Measurements from ENCODE around the gene GJB5.

Gene GJB5

GRCh38 chr1:34754964-34755637, at the start of gene GJB5:
GJB5 (plus strand) TSS chr1:34755047; CDS start chr1:34757331, 2,284 bp downstream.
- Histone ChIP-seq H3K79me2 (ENCODE audit: insufficient read depth, low read length) (no peaks in the 10 kb centered on the region), H3K4me3 (ENCODE audit: insufficient read depth, low read length, poor library complexity, severe bottlenecking) (no peak within 1 kb of the TSS), H3K9ac (ENCODE audit: low read length) (no peak within 1 kb of the TSS), H3K9me3 (ENCODE audit: insufficient read depth, low read length) (no peaks in the 10 kb centered on the region), H3K27ac (ENCODE audit: low read depth, low read length) (no peak within 1 kb of the TSS), H3F3A (ENCODE audit: insufficient read depth) (no peaks in the 10 kb centered on the region), H3K4me2 (ENCODE audit: low read depth, low read length, poor library complexity, severe bottlenecking) (no peak within 1 kb of the TSS), H2AFZ (ENCODE audit: low read depth, low read length, severe bottlenecking) (no peak within 1 kb of the TSS), H3K36me3 (ENCODE audit: low read length) (no peaks in the 10 kb centered on the region), H3K9me2 (replicated peaks; ENCODE audit: insufficient read depth, low read length) (no peaks in the 10 kb centered on the region), H4K20me1 (ENCODE audit: low read depth, low read length) (no peaks in the 10 kb centered on the region), H3K27me3 (ENCODE audit: low read length) (no peaks in the 10 kb centered on the region)
- no peak for TF ChIP-seq CTCF (IDR thresholded peaks at IDR 0.05; ENCODE audit: insufficient read depth, low read length, poor library complexity, severe bottlenecking)
- no peak for TF ChIP-seq EZH2phosphoT487 (conservative IDR thresholded peaks at IDR 0.05; ENCODE audit: low read length)

GRCh38 chr1:34705077-34705476, 49.8 kb upstream of the GJB5 start:
- no peak overlapping the region for H3K9ac ChIP-seq (ENCODE audit: low read length)
- TF ChIP-seq EZH2phosphoT487 (conservative IDR thresholded peaks at IDR 0.05; ENCODE audit: low read length) (no peak), CTCF (IDR thresholded peaks at IDR 0.05; ENCODE audit: insufficient read depth, low read length, poor library complexity, severe bottlenecking) (no peak)

GRCh38 chr1:34708106-34708505, 46.7 kb upstream of the GJB5 start:
- no peak overlapping the region for H3K4me3 ChIP-seq (ENCODE audit: insufficient read depth, low read length, poor library complexity, severe bottlenecking)
- H3K9me2 ChIP-seq (replicated peaks; ENCODE audit: insufficient read depth, low read length) = no peaks in the 10 kb centered on the region
- no peaks in the 10 kb centered on the region for H3F3A ChIP-seq (ENCODE audit: insufficient read depth)
- H3K9ac ChIP-seq (ENCODE audit: low read length) = no peak overlapping the region
- no peak overlapping the region for H2AFZ ChIP-seq (ENCODE audit: low read depth, low read length, severe bottlenecking)
- no peaks in the 10 kb centered on the region for H3K9me3 ChIP-seq (ENCODE audit: insufficient read depth, low read length)
- H3K79me2 ChIP-seq (ENCODE audit: insufficient read depth, low read length) = no peaks in the 10 kb centered on the region
- H3K27ac ChIP-seq (ENCODE audit: low read depth, low read length) = no peak overlapping the region
- H3K36me3 ChIP-seq (ENCODE audit: low read length) = no peaks in the 10 kb centered on the region
- H3K27me3 ChIP-seq (ENCODE audit: low read length) = no peaks in the 10 kb centered on the region
- no peaks in the 10 kb centered on the region for H4K20me1 ChIP-seq (ENCODE audit: low read depth, low read length)
- no peak overlapping the region for H3K4me2 ChIP-seq (ENCODE audit: low read depth, low read length, poor library complexity, severe bottlenecking)
- TF ChIP-seq CTCF (IDR thresholded peaks at IDR 0.05; ENCODE audit: insufficient read depth, low read length, poor library complexity, severe bottlenecking) (no peak), EZH2phosphoT487 (conservative IDR thresholded peaks at IDR 0.05; ENCODE audit: low read length) (no peak)

More at GRCh38 chr1:34705077-34705476, 49.8 kb upstream of the GJB5 start:
- no peak overlapping the region for H2AFZ ChIP-seq (ENCODE audit: low read depth, low read length, severe bottlenecking)
- H3K9me3 ChIP-seq (ENCODE audit: insufficient read depth, low read length) = no peaks in the 10 kb centered on the region
- no peaks in the 10 kb centered on the region for H4K20me1 ChIP-seq (ENCODE audit: low read depth, low read length)
- H3K9me2 ChIP-seq (replicated peaks; ENCODE audit: insufficient read depth, low read length) = no peaks in the 10 kb centered on the region
- H3F3A ChIP-seq (ENCODE audit: insufficient read depth) = no peaks in the 10 kb centered on the region
- no peaks in the 10 kb centered on the region for H3K27me3 ChIP-seq (ENCODE audit: low read length)
- no peaks in the 10 kb centered on the region for H3K79me2 ChIP-seq (ENCODE audit: insufficient read depth, low read length)
- no peaks in the 10 kb centered on the region for H3K36me3 ChIP-seq (ENCODE audit: low read length)
- H3K27ac ChIP-seq (ENCODE audit: low read depth, low read length) = no peak overlapping the region
- no peak overlapping the region for H3K4me2 ChIP-seq (ENCODE audit: low read depth, low read length, poor library complexity, severe bottlenecking)
- H3K4me3 ChIP-seq (ENCODE audit: insufficient read depth, low read length, poor library complexity, severe bottlenecking) = no peak overlapping the region
